B cell (primary cell): ENCODE data around the gene TUBGCP2. TPM values are rescaled to one million over a fixed set of nuclear protein-coding genes. Genes with fewer than 3 reads are reported as not detected.

Experiments used
- ATAC-seq: fragments of 200-7000 bp; cut with Tn5 transposase; one replicate; pipeline ENCODE4 v1.10.0; 2021; ENCODE audit warnings: low read depth, mild to moderate bottlenecking, moderate number of reproducible peaks, moderate library complexity
- CTCF ChIA-PET: fragments of 350-600 bp; sonication (Branson Sonifier 250); formaldehyde crosslinking; loops from one replicate; lab custom pipeline; 2021; ENCODE audit warnings: antibody characterized with exemption, inconsistent platforms; lab: Charles Lee
- POLR2A ChIA-PET: fragments of 350-600 bp; sonication (Branson Sonifier 250); formaldehyde crosslinking; loops from one replicate; lab custom pipeline; 2021; ENCODE audit warnings: antibody characterized with exemption; lab: Charles Lee
- DNase-seq: peaks from one replicate; pipeline ENCODE4 v3.0.0; 2013
- H2AFZ ChIP-seq: 2 replicates; pipeline ENCODE4 v1.6.1; 2012; ENCODE audit warnings: mild to moderate bottlenecking, low read depth, low read length; ENCODE audit not compliant: insufficient read depth, poor library complexity, severe bottlenecking
- H3K27ac ChIP-seq, 2 donors: 1 replicate in 1 of 2; 2 replicates in 1 of 2; pipeline ENCODE4 v1.5.1; 2012 to 2013; ENCODE audit warnings: low read length in 2 of 2, mild to moderate bottlenecking in 2 of 2, moderate library complexity in 1 of 2
- H3K27me3 ChIP-seq, 4 experiments: fragments of 200-600 bp in 1 of 4; sonication (generic) in 1 of 4; replicated peaks in 1 of 4; 1 replicate in 2 of 4; 2 replicates in 2 of 4; pipeline versions ENCODE4 v1.6.1 to v1.7.0; 2013 to 2016; ENCODE audit warnings: low read length in 3 of 4, mild to moderate bottlenecking in 2 of 4, mixed read lengths in 1 of 4, moderate library complexity in 1 of 4; ENCODE audit not compliant: insufficient read depth in 4 of 4, control insufficient read depth in 3 of 4; ENCODE audit errors: control extremely low read depth in 1 of 4
- H3K36me3 ChIP-seq, 2 experiments: replicated peaks in 1 of 2; 1 replicate in 1 of 2; 2 replicates in 1 of 2; pipeline versions ENCODE4 v1.6.1 to v1.7.1; 2013; ENCODE audit warnings: low read length in 1 of 2; ENCODE audit not compliant: insufficient read depth in 2 of 2, control insufficient read depth in 1 of 2; ENCODE audit errors: control extremely low read depth in 1 of 2, extremely low read depth in 1 of 2
- H3K4me1 ChIP-seq, 2 donors: fragments of 200-600 bp in 1 of 2; sonication (generic) in 1 of 2; 1 replicate in 1 of 2; 2 replicates in 1 of 2; pipeline versions ENCODE4 v1.5.1 to v1.6.1; 2013 to 2017; ENCODE audit warnings: low read length in 2 of 2; ENCODE audit not compliant: control insufficient read depth in 2 of 2, insufficient read depth in 2 of 2
- H3K4me2 ChIP-seq: replicated peaks from 2 replicates; pipeline ENCODE3; 2012; ENCODE audit warnings: mild to moderate bottlenecking, low read depth, low read length; ENCODE audit not compliant: poor library complexity, severe bottlenecking
- H3K4me3 ChIP-seq, 5 experiments: fragments of 200-600 bp in 1 of 5; sonication (generic) in 1 of 5; 1 replicate in 3 of 5; 2 replicates in 2 of 5; pipeline versions ENCODE4 v1.5.1 to v1.7.0; 2011 to 2016; ENCODE audit warnings: low read length in 4 of 5, mild to moderate bottlenecking in 4 of 5, low read depth in 2 of 5, control low read depth in 1 of 5, moderate library complexity in 1 of 5; ENCODE audit not compliant: insufficient read depth in 1 of 5; ENCODE audit errors: control extremely low read depth in 1 of 5, extremely low read depth in 1 of 5
- H3K79me2 ChIP-seq: fragments of 200-600 bp; sonication (generic); one replicate; pipeline ENCODE4 v1.6.0; 2016; ENCODE audit warnings: low read length; ENCODE audit not compliant: control insufficient read depth, insufficient read depth
- H3K9ac ChIP-seq: fragments of 200-600 bp; sonication (generic); 2 replicates; pipeline ENCODE4 v1.6.1; 2017; ENCODE audit warnings: mild to moderate bottlenecking, low read length, moderate library complexity
- H3K9me3 ChIP-seq, 3 donors: one replicate each; pipeline versions ENCODE4 v1.6.1 to v1.7.1; 2013; ENCODE audit warnings: low read length in 2 of 3; ENCODE audit not compliant: control insufficient read depth in 2 of 3, insufficient read depth in 1 of 3; ENCODE audit errors: control extremely low read depth in 1 of 3
- H4K20me1 ChIP-seq: 2 replicates; pipeline ENCODE4 v1.6.0; 2012; ENCODE audit warnings: mild to moderate bottlenecking, low read length; ENCODE audit not compliant: insufficient read depth, control insufficient read depth, poor library complexity, severe bottlenecking
- H3K27ac Mint-ChIP-seq: one replicate; pipeline ENCODE4 v1.8.0; 2021; ENCODE audit warnings: mixed read lengths
- H3K27me3 Mint-ChIP-seq: one replicate; pipeline ENCODE4 v1.8.0; 2021; ENCODE audit warnings: mixed read lengths
- H3K4me1 Mint-ChIP-seq: one replicate; pipeline ENCODE4 v1.8.0; 2021; ENCODE audit warnings: mixed read lengths
- H3K4me3 Mint-ChIP-seq: one replicate; pipeline ENCODE4 v1.8.0; 2021; ENCODE audit warnings: mixed read lengths
- H3K9me3 Mint-ChIP-seq: one replicate; pipeline ENCODE4 v1.8.0; 2022; ENCODE audit warnings: mixed read lengths; ENCODE audit not compliant: insufficient read depth
- CTCF ChIP-seq: fragments of 200-600 bp; IDR thresholded peaks from one replicate; pipeline ENCODE4 v1.8.0; 2022; ENCODE audit warnings: antibody characterized with exemption, mild to moderate bottlenecking
- EZH2 ChIP-seq: IDR thresholded peaks from 2 replicates; pipeline ENCODE4 v1.6.1; 2012; ENCODE audit warnings: borderline replicate concordance, low read depth, mild to moderate bottlenecking, moderate library complexity, low read length; ENCODE audit not compliant: insufficient read depth, poor library complexity, severe bottlenecking
- WGBS: methylation state at CpG from one replicate; pipeline ENCODE4 v1.1.5; 2013; ENCODE audit warnings: missing lambda C conversion rate; ENCODE audit not compliant: insufficient coverage; 5-methylcytosine and 5-hydroxymethylcytosine counted together
- intact Hi-C: fragments of 100-400 bp; cut with micrococcal nuclease; formaldehyde crosslinking; loops from one replicate; pipeline ENCODE4 v1.10.0; 2022
- polyA plus RNA-seq: library from polyadenylated mRNA; depleted of rRNA; stranded (reverse); fragments of >200 nt; gene quantifications from 2 replicates; pipeline ENCODE4 v1.2.3, GENCODE V29; 2012
- total RNA-seq, 2 donors: library from RNA; stranded (reverse); fragments of 120-200 nt in 1 of 2; gene quantifications; 1 replicate in 1 of 2; 2 replicates in 1 of 2; pipeline versions ENCODE4 v1.2.3 to v1.2.4, GENCODE V29; 2013 to 2022

The TUBGCP2 gene
- total and polyA plus RNA-seq, 2 donors (not counting 1 experiment from before 2014, with no cell fraction given) = 50.3 to 90.3 TPM

- DNase-seq = no peak
- intact Hi-C loops = no loop called here
- H3K4me3 Mint-ChIP-seq = no peak overlapping the region
- H4K20me1 ChIP-seq = peaks cover 1% of the 10 kb centered on the region
- peaks cover 10% of the 10 kb centered on the region for H3K27me3 Mint-ChIP-seq
- H3K36me3 ChIP-seq = no peaks in the 10 kb centered on the region
- peaks cover 0 to 19% (median 5%) of the 10 kb centered on the region in 4 experiments for H3K27me3 ChIP-seq
- peaks cover 0 to 6% of the 10 kb centered on the region in 2 donors for H3K4me1 ChIP-seq
- TF ChIP-seq CTCF = no peak
- no peak for TF ChIP-seq EZH2
- H3K79me2 ChIP-seq = peaks cover 11% of the 10 kb centered on the region
- no peak overlapping the region for H3K4me2 ChIP-seq
- no peak overlapping the region for H3K9ac ChIP-seq
- H3K4me1 Mint-ChIP-seq = peaks cover 10% of the 10 kb centered on the region
- H3K27ac Mint-ChIP-seq = no peak overlapping the region
- ChIA-PET CTCF (no interaction called here), POLR2A (no interaction called here)
- no peaks in the 10 kb centered on the region for H3K9me3 Mint-ChIP-seq
- no peak overlapping the region for H3K4me3 ChIP-seq
- H3K9me3 ChIP-seq = peaks cover 0 to 15% (median 0%) of the 10 kb centered on the region in 3 donors
- ATAC-seq = no peak
- H2AFZ ChIP-seq = no peak overlapping the region
- WGBS = 83% methylated on average over 12 of the region's 12 CpGs
- H3K27ac ChIP-seq = no peak overlapping the region
Observed at GRCh38 chr10:133350283-133350949, 41.7 kb upstream of the TUBGCP2 start.

GRCh38 chr10:133349577-133350011 is 40.9 kb upstream of the TUBGCP2 start:
- H3K9me3 Mint-ChIP-seq = no peaks in the 10 kb centered on the region
- intact Hi-C loops = no loop called here

More at GRCh38 chr10:133349577-133350011, 40.9 kb upstream of the TUBGCP2 start:
- Histone ChIP-seq H3K79me2 (peaks cover 3% of the 10 kb centered on the region), H2AFZ (no peak overlapping the region), H3K36me3 (no peaks in the 10 kb centered on the region), H3K9me3 (peaks cover 0 to 15% (median 0%) of the 10 kb centered on the region in 3 donors), H3K4me3 (no peak overlapping the region), H3K9ac (no peak overlapping the region), H3K4me1 (peaks cover 0 to 3% of the 10 kb centered on the region in 2 donors), H3K4me2 (no peak overlapping the region), H4K20me1 (no peaks in the 10 kb centered on the region), H3K27ac (no peak overlapping the region), H3K27me3 (peaks cover 0 to 24% (median 7%) of the 10 kb centered on the region in 4 experiments)
- POLR2A ChIA-PET = no interaction called here
- ATAC-seq = no peak
- 60% methylated on average over 6 of the region's 9 CpGs for WGBS
- CTCF ChIA-PET = no interaction called here
- no peak overlapping the region for H3K4me3 Mint-ChIP-seq
- H3K27me3 Mint-ChIP-seq = peaks cover 17% of the 10 kb centered on the region
- H3K27ac Mint-ChIP-seq = no peak overlapping the region
- H3K4me1 Mint-ChIP-seq = peaks cover 10% of the 10 kb centered on the region
- DNase-seq = no peak
- no peak for TF ChIP-seq EZH2
- TF ChIP-seq CTCF = no peak
